Astrocyte (in vitro differentiated cells and primary cell): Measurements from ENCODE around the gene ANO2. TPM values are rescaled to one million over a fixed set of nuclear protein-coding genes. Genes with fewer than 3 reads are reported as not detected.

Experiments
- DNase-seq: peaks from one replicate; pipeline ENCODE4 v3.0.0-alpha.2; 2010; ENCODE audit warnings: low read depth
- FAIRE-seq: peaks from 2 replicates; lab custom pipeline; 2011; peaks lifted over from hg19 to GRCh38; lab: Jason Lieb, UNC
- H2AFZ ChIP-seq: 2 replicates; pipeline ENCODE4 v1.6.0; 2012; ENCODE audit warnings: low read depth, low read length, inconsistent platforms
- H3K27ac ChIP-seq: 2 replicates; pipeline ENCODE4 v1.5.1; 2011; ENCODE audit warnings: low read depth, low read length, inconsistent platforms
- H3K27me3 ChIP-seq: 2 replicates; pipeline ENCODE4 v1.6.0; 2011; ENCODE audit warnings: low read length, inconsistent platforms; ENCODE audit not compliant: insufficient read depth
- H3K36me3 ChIP-seq: 2 replicates; pipeline ENCODE4 v1.5.1; 2011; ENCODE audit warnings: low read length, inconsistent platforms; ENCODE audit not compliant: insufficient read depth
- H3K4me1 ChIP-seq: 2 replicates; pipeline ENCODE4 v1.5.1; 2011; ENCODE audit warnings: low read length, inconsistent platforms; ENCODE audit not compliant: insufficient read depth
- H3K4me2 ChIP-seq: 2 replicates; pipeline ENCODE4 v1.6.0; 2012; ENCODE audit warnings: low read length, inconsistent platforms
- H3K4me3 ChIP-seq: 2 replicates; pipeline ENCODE4 v1.5.1; 2011; ENCODE audit warnings: low read depth, mild to moderate bottlenecking, low read length, inconsistent platforms; ENCODE audit not compliant: insufficient read depth
- H3K79me2 ChIP-seq: 2 replicates; pipeline ENCODE4 v1.6.0; 2012; ENCODE audit warnings: mild to moderate bottlenecking, low read length, inconsistent platforms; ENCODE audit not compliant: insufficient read depth
- H3K9ac ChIP-seq: 2 replicates; pipeline ENCODE4 v1.6.0; 2012; ENCODE audit warnings: mild to moderate bottlenecking, low read length, inconsistent platforms
- H3K9me3 ChIP-seq: 2 replicates; pipeline ENCODE4 v1.5.1; 2012; ENCODE audit warnings: low read depth, mild to moderate bottlenecking, low read length, inconsistent platforms; ENCODE audit not compliant: insufficient read depth
- H4K20me1 ChIP-seq: 2 replicates; pipeline ENCODE4 v1.6.0; 2012; ENCODE audit warnings: low read length, inconsistent platforms; ENCODE audit not compliant: insufficient read depth
- H3K27ac Mint-ChIP-seq: one replicate; pipeline ENCODE4 v1.8.0; 2021; ENCODE audit warnings: mild to moderate bottlenecking, mixed read lengths; ENCODE audit not compliant: unreplicated experiment
- H3K27me3 Mint-ChIP-seq: one replicate; pipeline ENCODE4 v1.8.0; 2021; ENCODE audit warnings: low read depth, mixed read lengths; ENCODE audit not compliant: unreplicated experiment
- H3K36me3 Mint-ChIP-seq: one replicate; pipeline ENCODE4 v1.8.0; 2021; ENCODE audit warnings: low read depth, mixed read lengths; ENCODE audit not compliant: unreplicated experiment
- H3K4me1 Mint-ChIP-seq: one replicate; pipeline ENCODE4 v1.8.0; 2021; ENCODE audit warnings: low read depth, mixed read lengths; ENCODE audit not compliant: unreplicated experiment
- H3K4me3 Mint-ChIP-seq: one replicate; pipeline ENCODE4 v1.8.0; 2021; ENCODE audit warnings: mild to moderate bottlenecking, moderate library complexity, mixed read lengths; ENCODE audit not compliant: unreplicated experiment
- H3K9me3 Mint-ChIP-seq: one replicate; pipeline ENCODE4 v1.8.0; 2021; ENCODE audit warnings: mild to moderate bottlenecking, mixed read lengths; ENCODE audit not compliant: unreplicated experiment
- EZH2 ChIP-seq: IDR thresholded peaks from 2 replicates; pipeline ENCODE4 v1.6.1; 2012; ENCODE audit warnings: mild to moderate bottlenecking, low read length, inconsistent platforms; ENCODE audit not compliant: insufficient read depth
- total RNA-seq: library from RNA; stranded (reverse); gene quantifications from 2 replicates; pipeline ENCODE4 v1.2.1, GENCODE V29; 2021
- TF ChIP-seq, protein P1 (sequence below): IDR thresholded peaks from 2 replicates; pipeline ENCODE4 v1.5.1; 2011; ENCODE audit warnings: low read depth, mild to moderate bottlenecking, inconsistent platforms, low read length, moderate library complexity; ENCODE audit not compliant: insufficient read depth

The ANO2 gene
- total RNA-seq, 1 donor from 2014 or later, result 0.93 TPM

GRCh38 chr12:5523396-5524115 lies 421.5 kb downstream of the ANO2 start:
- Histone ChIP-seq H3K27me3 (no peaks in the 10 kb centered on the region), H3K27ac (no peak overlapping the region), H4K20me1 (no peaks in the 10 kb centered on the region), H3K4me2 (no peak overlapping the region), H3K4me3 (no peak overlapping the region), H2AFZ (no peak overlapping the region), H3K9ac (no peak overlapping the region), H3K79me2 (no peaks in the 10 kb centered on the region), H3K36me3 (no peaks in the 10 kb centered on the region), H3K4me1 (no peaks in the 10 kb centered on the region), H3K9me3 (no peaks in the 10 kb centered on the region)
- TF ChIP-seq EZH2, result no peak
- no peak for DNase-seq
- Mint-ChIP-seq H3K4me3 (no peak overlapping the region), H3K4me1 (peaks cover 1% of the 10 kb centered on the region), H3K27me3 (peaks cover 29% of the 10 kb centered on the region), H3K9me3 (peaks cover 1% of the 10 kb centered on the region), H3K27ac (no peak overlapping the region), H3K36me3 (peaks cover 5% of the 10 kb centered on the region)
- FAIRE-seq, result no peak

DNA sequence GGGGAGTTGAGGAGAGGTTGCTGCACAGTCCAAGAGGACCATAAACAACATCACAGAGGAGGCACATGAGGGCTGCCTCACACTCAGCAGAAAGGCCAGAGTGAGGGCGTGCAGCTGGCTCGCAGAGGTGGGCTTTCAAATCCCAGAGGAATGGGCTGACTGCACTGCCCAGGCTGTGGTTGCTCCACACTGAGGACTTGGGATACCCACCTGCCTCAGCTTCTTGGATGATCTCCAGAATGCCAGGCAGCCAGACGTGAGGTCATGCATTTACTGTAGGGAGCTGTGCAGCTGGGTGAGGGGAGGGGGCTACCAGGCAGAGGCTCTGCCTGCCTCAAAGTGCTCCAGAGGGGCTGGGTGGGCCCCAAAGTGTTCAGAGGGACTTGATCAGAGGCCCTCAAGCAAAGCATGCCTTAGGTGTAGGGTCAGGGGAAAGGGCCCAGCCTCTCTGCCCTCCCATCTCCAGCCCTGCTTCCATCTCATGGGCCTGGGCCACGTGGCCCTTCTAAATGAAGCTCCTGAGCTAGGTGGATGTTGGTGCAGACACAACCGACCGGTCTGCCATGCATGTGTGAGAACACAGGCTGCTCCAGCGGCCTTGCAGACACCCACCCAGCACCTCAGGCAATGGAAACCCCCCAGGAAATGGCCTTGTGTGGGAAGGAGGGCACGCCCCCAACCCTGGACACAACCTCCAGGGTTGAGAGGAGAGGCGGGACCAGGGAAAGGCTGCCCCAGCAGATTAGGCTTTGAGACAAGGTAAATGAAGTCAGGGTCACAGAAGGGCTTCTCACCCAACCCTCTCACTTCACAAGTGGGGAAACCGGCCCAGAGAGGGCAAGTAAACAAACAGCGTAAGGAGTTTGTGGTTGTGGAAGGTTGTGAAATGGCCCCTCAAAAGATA lies 422.4 kb downstream of the ANO2 start:
- TF ChIP-seq, protein P1, sequence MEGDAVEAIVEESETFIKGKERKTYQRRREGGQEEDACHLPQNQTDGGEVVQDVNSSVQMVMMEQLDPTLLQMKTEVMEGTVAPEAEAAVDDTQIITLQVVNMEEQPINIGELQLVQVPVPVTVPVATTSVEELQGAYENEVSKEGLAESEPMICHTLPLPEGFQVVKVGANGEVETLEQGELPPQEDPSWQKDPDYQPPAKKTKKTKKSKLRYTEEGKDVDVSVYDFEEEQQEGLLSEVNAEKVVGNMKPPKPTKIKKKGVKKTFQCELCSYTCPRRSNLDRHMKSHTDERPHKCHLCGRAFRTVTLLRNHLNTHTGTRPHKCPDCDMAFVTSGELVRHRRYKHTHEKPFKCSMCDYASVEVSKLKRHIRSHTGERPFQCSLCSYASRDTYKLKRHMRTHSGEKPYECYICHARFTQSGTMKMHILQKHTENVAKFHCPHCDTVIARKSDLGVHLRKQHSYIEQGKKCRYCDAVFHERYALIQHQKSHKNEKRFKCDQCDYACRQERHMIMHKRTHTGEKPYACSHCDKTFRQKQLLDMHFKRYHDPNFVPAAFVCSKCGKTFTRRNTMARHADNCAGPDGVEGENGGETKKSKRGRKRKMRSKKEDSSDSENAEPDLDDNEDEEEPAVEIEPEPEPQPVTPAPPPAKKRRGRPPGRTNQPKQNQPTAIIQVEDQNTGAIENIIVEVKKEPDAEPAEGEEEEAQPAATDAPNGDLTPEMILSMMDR, result no peak
- TF ChIP-seq EZH2, result no peak
- Histone ChIP-seq H3K27me3 (no peaks in the 10 kb centered on the region), H4K20me1 (no peaks in the 10 kb centered on the region), H3K9ac (no peak overlapping the region), H2AFZ (no peak overlapping the region), H3K4me1 (no peaks in the 10 kb centered on the region), H3K4me2 (no peak overlapping the region), H3K79me2 (no peaks in the 10 kb centered on the region), H3K4me3 (no peak overlapping the region), H3K36me3 (no peaks in the 10 kb centered on the region), H3K27ac (no peak overlapping the region), H3K9me3 (no peaks in the 10 kb centered on the region)
- Mint-ChIP-seq H3K36me3 (peaks cover 5% of the 10 kb centered on the region), H3K27me3 (peaks cover 29% of the 10 kb centered on the region), H3K4me1 (peaks cover 1% of the 10 kb centered on the region), H3K4me3 (no peak overlapping the region), H3K9me3 (peaks cover 1% of the 10 kb centered on the region), H3K27ac (no peak overlapping the region)
- FAIRE-seq, result no peak
- no peak for DNase-seq

- H3K79me2 ChIP-seq, result no peaks in the 10 kb centered on the region
- Mint-ChIP-seq H3K27me3 (peaks cover 29% of the 10 kb centered on the region), H3K4me1 (peaks cover 1% of the 10 kb centered on the region), H3K27ac (no peak overlapping the region), H3K9me3 (peaks cover 1% of the 10 kb centered on the region), H3K36me3 (peaks cover 5% of the 10 kb centered on the region), H3K4me3 (no peak overlapping the region)
- no peaks in the 10 kb centered on the region for H3K27me3 ChIP-seq
- no peaks in the 10 kb centered on the region for H3K9me3 ChIP-seq
- H3K4me2 ChIP-seq, result no peak overlapping the region
- H2AFZ ChIP-seq, result no peak overlapping the region
- H3K9ac ChIP-seq, result no peak overlapping the region
- no peak overlapping the region for H3K4me3 ChIP-seq
- no peaks in the 10 kb centered on the region for H4K20me1 ChIP-seq
- DNase-seq (no peak), FAIRE-seq (no peak)
- no peak overlapping the region for H3K27ac ChIP-seq
- no peaks in the 10 kb centered on the region for H3K36me3 ChIP-seq
- H3K4me1 ChIP-seq, result no peaks in the 10 kb centered on the region
- TF ChIP-seq, protein P1, result no peak
- TF ChIP-seq EZH2, result no peak
Observed at GRCh38 chr12:5521456-5522325, 423.4 kb downstream of the ANO2 start.
